Measurements from ENCODE around the gene TSPAN4.

TSPAN4 gene

GRCh38 chr11:802018-802617 lies 40.5 kb upstream of the TSPAN4 start:
- Histone ChIP-seq H3K4me3 (ENCODE audit: low read depth, low read length) (no peak overlapping the region), H3K4me1 (ENCODE audit: control insufficient read depth, insufficient read depth, low read length) (no peaks in the 10 kb centered on the region), H3K36me3 (ENCODE audit: control insufficient read depth in 2 of 2, insufficient read depth in 1 of 2, low read length in 2 of 2) (peaks cover 0 to 54% of the 10 kb centered on the region in 2 experiments; a peak in 1 of 3 replicates), H3K9me3 (ENCODE audit: control insufficient read depth, insufficient read depth, low read depth, low read length) (no peaks in the 10 kb centered on the region), H3K27ac (ENCODE audit: extremely low read depth, low read depth, low read length) (no peak overlapping the region)
- TF ChIP-seq ZNF624 (tag by site-specific recombination; IDR thresholded peaks at IDR 0.05) (no peak), ZNF558 (tag by site-specific recombination; IDR thresholded peaks at IDR 0.05) (no peak), SCRT1 (tag by site-specific recombination; IDR thresholded peaks at IDR 0.05; ENCODE audit: borderline replicate concordance) (peak; percentile 70; the same call in 1 of the 2 replicates), ZNF354C (tag by site-specific recombination; IDR thresholded peaks at IDR 0.05; ENCODE audit: borderline replicate concordance, low read depth) (no peak), ZNF133 (tag by site-specific recombination; IDR thresholded peaks at IDR 0.05) (no peak), ZNF585B (tag by site-specific recombination; IDR thresholded peaks at IDR 0.05) (no peak), REPIN1 (tag by site-specific recombination; IDR thresholded peaks at IDR 0.05; ENCODE audit: low read depth) (no peak), HIC1 (tag by site-specific recombination; IDR thresholded peaks at IDR 0.05) (peak; percentile 67; the same call in 1 of the 2 replicates), BCL11B (tag by site-specific recombination; IDR thresholded peaks at IDR 0.05; ENCODE audit: low read depth) (no peak), WT1 (tag by site-specific recombination; IDR thresholded peaks at IDR 0.05) (no peak), ZNF37A (tag by site-specific recombination; IDR thresholded peaks at IDR 0.05) (no peak), ZNF530 (tag by site-specific recombination; IDR thresholded peaks at IDR 0.05; ENCODE audit: low read depth) (no peak), IKZF3 (tag by site-specific recombination; IDR thresholded peaks at IDR 0.05) (no peak), SCRT2 (tag by site-specific recombination; IDR thresholded peaks at IDR 0.05) (peak; percentile 78), GLIS2 (tag by site-specific recombination; IDR thresholded peaks at IDR 0.05) (0 out of 2 replicates have a peak, but pooled peaks have one; percentile 11)
- TF ChIP-seq, protein P1, sequence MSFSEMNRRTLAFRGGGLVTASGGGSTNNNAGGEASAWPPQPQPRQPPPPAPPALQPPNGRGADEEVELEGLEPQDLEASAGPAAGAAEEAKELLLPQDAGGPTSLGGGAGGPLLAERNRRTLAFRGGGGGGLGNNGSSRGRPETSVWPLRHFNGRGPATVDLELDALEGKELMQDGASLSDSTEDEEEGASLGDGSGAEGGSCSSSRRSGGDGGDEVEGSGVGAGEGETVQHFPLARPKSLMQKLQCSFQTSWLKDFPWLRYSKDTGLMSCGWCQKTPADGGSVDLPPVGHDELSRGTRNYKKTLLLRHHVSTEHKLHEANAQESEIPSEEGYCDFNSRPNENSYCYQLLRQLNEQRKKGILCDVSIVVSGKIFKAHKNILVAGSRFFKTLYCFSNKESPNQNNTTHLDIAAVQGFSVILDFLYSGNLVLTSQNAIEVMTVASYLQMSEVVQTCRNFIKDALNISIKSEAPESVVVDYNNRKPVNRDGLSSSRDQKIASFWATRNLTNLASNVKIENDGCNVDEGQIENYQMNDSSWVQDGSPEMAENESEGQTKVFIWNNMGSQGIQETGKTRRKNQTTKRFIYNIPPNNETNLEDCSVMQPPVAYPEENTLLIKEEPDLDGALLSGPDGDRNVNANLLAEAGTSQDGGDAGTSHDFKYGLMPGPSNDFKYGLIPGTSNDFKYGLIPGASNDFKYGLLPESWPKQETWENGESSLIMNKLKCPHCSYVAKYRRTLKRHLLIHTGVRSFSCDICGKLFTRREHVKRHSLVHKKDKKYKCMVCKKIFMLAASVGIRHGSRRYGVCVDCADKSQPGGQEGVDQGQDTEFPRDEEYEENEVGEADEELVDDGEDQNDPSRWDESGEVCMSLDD (tag by site-specific recombination; IDR thresholded peaks at IDR 0.05) = no peak
- TF ChIP-seq, protein P2, sequence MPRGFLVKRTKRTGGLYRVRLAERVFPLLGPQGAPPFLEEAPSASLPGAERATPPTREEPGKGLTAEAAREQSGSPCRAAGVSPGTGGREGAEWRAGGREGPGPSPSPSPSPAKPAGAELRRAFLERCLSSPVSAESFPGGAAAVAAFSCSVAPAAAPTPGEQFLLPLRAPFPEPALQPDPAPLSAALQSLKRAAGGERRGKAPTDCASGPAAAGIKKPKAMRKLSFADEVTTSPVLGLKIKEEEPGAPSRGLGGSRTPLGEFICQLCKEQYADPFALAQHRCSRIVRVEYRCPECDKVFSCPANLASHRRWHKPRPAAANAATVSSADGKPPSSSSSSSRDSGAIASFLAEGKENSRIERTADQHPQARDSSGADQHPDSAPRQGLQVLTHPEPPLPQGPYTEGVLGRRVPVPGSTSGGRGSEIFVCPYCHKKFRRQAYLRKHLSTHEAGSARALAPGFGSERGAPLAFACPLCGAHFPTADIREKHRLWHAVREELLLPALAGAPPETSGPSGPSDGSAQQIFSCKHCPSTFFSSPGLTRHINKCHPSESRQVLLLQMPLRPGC (tag by site-specific recombination; IDR thresholded peaks at IDR 0.05) = no peak
- TF ChIP-seq, protein P3, sequence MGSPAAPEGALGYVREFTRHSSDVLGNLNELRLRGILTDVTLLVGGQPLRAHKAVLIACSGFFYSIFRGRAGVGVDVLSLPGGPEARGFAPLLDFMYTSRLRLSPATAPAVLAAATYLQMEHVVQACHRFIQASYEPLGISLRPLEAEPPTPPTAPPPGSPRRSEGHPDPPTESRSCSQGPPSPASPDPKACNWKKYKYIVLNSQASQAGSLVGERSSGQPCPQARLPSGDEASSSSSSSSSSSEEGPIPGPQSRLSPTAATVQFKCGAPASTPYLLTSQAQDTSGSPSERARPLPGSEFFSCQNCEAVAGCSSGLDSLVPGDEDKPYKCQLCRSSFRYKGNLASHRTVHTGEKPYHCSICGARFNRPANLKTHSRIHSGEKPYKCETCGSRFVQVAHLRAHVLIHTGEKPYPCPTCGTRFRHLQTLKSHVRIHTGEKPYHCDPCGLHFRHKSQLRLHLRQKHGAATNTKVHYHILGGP (tag by site-specific recombination; IDR thresholded peaks at IDR 0.05) = no peak
- CTCF ChIA-PET = interaction anchor here (0.5 kb wide), 1 partner anchor 47 kb away, joined by 3 read pairs; no protein-coding TSS in a partner anchor
- POLR2A ChIA-PET = no interaction called here

Measured in HEK293 (cell line).